ENCODE data around the gene INF2. TPM values are rescaled to one million over a fixed set of nuclear protein-coding genes. Genes with fewer than 3 reads are reported as not detected.

The INF2 gene
- total RNA-seq, 1 experiment from 2014 or later = 14.0 TPM

- DNase-seq (ENCODE audit: low read depth, low spot score) = no peak
- in situ Hi-C loops (cut with HindIII; ENCODE audit: low pct_unique_long_range_greater_than_20kb, low sequenced_read_pairs) = no loop called here
These were observed 5.6 kb upstream of the INF2 start for GRCh38 chr14:104683653-104684448.

GRCh38 chr14:104684449-104684821 is 5.0 kb upstream of the INF2 start:
- in situ Hi-C loops (cut with HindIII; ENCODE audit: low pct_unique_long_range_greater_than_20kb, low sequenced_read_pairs) = no loop called here
- DNase-seq (ENCODE audit: low read depth, low spot score) = no peak

- in situ Hi-C loops (cut with HindIII; ENCODE audit: low pct_unique_long_range_greater_than_20kb, low sequenced_read_pairs) = no loop called here
- no peak for DNase-seq (ENCODE audit: low read depth, low spot score)
These were observed 4.0 kb upstream of the INF2 start for GRCh38 chr14:104685216-104685997.

GRCh38 chr14:104685998-104686610 is 3.3 kb upstream of the INF2 start:
- no peak for DNase-seq (ENCODE audit: low read depth, low spot score)
- in situ Hi-C loops (cut with HindIII; ENCODE audit: low pct_unique_long_range_greater_than_20kb, low sequenced_read_pairs) = no loop called here

GRCh38 chr14:104686624-104687517 is 2.5 kb upstream of the INF2 start:
- no peak for DNase-seq (ENCODE audit: low read depth, low spot score)

GRCh38 chr14:104687601-104688504 is 1.6 kb upstream of the INF2 start:
- in situ Hi-C loops (cut with HindIII; ENCODE audit: low pct_unique_long_range_greater_than_20kb, low sequenced_read_pairs) = no loop called here
- no peak for DNase-seq (ENCODE audit: low read depth, low spot score)

More at GRCh38 chr14:104686624-104687517, 2.5 kb upstream of the INF2 start:
- in situ Hi-C loops (cut with HindIII; ENCODE audit: low pct_unique_long_range_greater_than_20kb, low sequenced_read_pairs) = no loop called here

GRCh38 chr14:104688505-104689108 is 811 bp upstream of the INF2 start:
- DNase-seq (ENCODE audit: low read depth, low spot score) = no peak

GRCh38 chr14:104689881-104690711 is 678 bp downstream of the INF2 start:
- in situ Hi-C loops (cut with HindIII; ENCODE audit: low pct_unique_long_range_greater_than_20kb, low sequenced_read_pairs) = no loop called here
- DNase-seq (ENCODE audit: low read depth, low spot score) = no peak

More at GRCh38 chr14:104688505-104689108, 811 bp upstream of the INF2 start:
- in situ Hi-C loops (cut with HindIII; ENCODE audit: low pct_unique_long_range_greater_than_20kb, low sequenced_read_pairs) = no loop called here

- in situ Hi-C loops (cut with HindIII; ENCODE audit: low pct_unique_long_range_greater_than_20kb, low sequenced_read_pairs) = no loop called here
- DNase-seq (ENCODE audit: low read depth, low spot score) = no peak
These were observed 1.5 kb downstream of the INF2 start for GRCh38 chr14:104690861-104691455.

GRCh38 chr14:104691546-104692260 is 2.3 kb downstream of the INF2 start:
- DNase-seq (ENCODE audit: low read depth, low spot score) = no peak
- in situ Hi-C loops (cut with HindIII; ENCODE audit: low pct_unique_long_range_greater_than_20kb, low sequenced_read_pairs) = no loop called here

- DNase-seq (ENCODE audit: low read depth, low spot score) = no peak
- in situ Hi-C loops (cut with HindIII; ENCODE audit: low pct_unique_long_range_greater_than_20kb, low sequenced_read_pairs) = no loop called here
These were observed 3.0 kb downstream of the INF2 start for GRCh38 chr14:104692261-104692938.

- DNase-seq (ENCODE audit: low read depth, low spot score) = no peak
- in situ Hi-C loops (cut with HindIII; ENCODE audit: low pct_unique_long_range_greater_than_20kb, low sequenced_read_pairs) = no loop called here
These were observed 3.5 kb downstream of the INF2 start for GRCh38 chr14:104692939-104693315.

- in situ Hi-C loops (cut with HindIII; ENCODE audit: low pct_unique_long_range_greater_than_20kb, low sequenced_read_pairs) = no loop called here
- no peak for DNase-seq (ENCODE audit: low read depth, low spot score)
These were observed 4.3 kb downstream of the INF2 start for GRCh38 chr14:104693482-104694431.

All from SK-MEL-5 (cell line).